ENCODE data around the gene INPP5J.

DNA sequence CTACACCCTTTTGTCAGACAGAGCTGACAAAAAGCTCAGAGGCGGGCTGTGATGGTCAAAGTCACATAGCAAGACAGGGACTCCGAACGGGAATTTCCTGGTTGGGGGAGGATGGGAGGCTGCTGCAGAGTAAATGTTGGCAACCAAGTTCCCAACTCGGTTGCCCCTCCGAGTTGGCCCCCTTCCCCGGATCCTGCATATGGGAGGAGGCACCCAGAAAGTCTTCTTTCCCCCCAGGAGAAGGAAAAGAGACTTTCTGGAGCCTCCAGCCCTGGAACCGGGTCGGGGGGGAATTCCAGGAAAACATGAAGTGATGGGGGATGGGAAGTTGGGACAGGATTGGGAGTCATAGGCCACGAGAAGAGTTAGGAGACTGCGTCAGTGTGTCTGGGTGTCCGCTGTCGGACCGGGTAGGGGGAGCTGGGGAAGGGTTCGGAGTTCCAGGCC, 16.0 kb upstream of the INPP5J start:
- no peak for TF ChIP-seq CTCF (IDR thresholded peaks at IDR 0.05; ENCODE audit: poor library complexity)
- no peak for TF ChIP-seq EZH2 (IDR thresholded peaks at IDR 0.05; ENCODE audit: borderline replicate concordance)

Data from hepatocyte (in vitro differentiated cells).